ENCODE measurements around the gene PEX16. TPM values are rescaled to one million over a fixed set of nuclear protein-coding genes. Genes with fewer than 3 reads are reported as not detected.

The PEX16 gene
- total and polyA plus RNA-seq, 9 of the 15 experiments (the other 6 are each of a cell fraction or from before 2014, with no cell fraction given) = 1.5 to 43.9 (median 14.6) TPM

GRCh38 chr11:45918331-45918941, 759 bp upstream of the PEX16 start (continued):
- TF ChIP-seq, protein P1, sequence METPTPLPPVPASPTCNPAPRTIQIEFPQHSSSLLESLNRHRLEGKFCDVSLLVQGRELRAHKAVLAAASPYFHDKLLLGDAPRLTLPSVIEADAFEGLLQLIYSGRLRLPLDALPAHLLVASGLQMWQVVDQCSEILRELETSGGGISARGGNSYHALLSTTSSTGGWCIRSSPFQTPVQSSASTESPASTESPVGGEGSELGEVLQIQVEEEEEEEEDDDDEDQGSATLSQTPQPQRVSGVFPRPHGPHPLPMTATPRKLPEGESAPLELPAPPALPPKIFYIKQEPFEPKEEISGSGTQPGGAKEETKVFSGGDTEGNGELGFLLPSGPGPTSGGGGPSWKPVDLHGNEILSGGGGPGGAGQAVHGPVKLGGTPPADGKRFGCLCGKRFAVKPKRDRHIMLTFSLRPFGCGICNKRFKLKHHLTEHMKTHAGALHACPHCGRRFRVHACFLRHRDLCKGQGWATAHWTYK (CRISPR knock-in tag; IDR thresholded peaks at IDR 0.05) = no peak
- no peak for TF ChIP-seq XRCC4 (IDR thresholded peaks at IDR 0.05; ENCODE audit: extremely low read depth, insufficient read depth, insufficient read length)
- TF ChIP-seq BCL6 (CRISPR knock-in tag; IDR thresholded peaks at IDR 0.05) = no peak
- TF ChIP-seq NELFE (IDR thresholded peaks at IDR 0.05; ENCODE audit: insufficient read depth, insufficient read length) = no peak
- TF ChIP-seq, protein P2, sequence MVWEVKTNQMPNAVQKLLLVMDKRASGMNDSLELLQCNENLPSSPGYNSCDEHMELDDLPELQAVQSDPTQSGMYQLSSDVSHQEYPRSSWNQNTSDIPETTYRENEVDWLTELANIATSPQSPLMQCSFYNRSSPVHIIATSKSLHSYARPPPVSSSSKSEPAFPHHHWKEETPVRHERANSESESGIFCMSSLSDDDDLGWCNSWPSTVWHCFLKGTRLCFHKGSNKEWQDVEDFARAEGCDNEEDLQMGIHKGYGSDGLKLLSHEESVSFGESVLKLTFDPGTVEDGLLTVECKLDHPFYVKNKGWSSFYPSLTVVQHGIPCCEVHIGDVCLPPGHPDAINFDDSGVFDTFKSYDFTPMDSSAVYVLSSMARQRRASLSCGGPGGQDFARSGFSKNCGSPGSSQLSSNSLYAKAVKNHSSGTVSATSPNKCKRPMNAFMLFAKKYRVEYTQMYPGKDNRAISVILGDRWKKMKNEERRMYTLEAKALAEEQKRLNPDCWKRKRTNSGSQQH (CRISPR knock-in tag; IDR thresholded peaks at IDR 0.05) = no peak
- no peak for TF ChIP-seq ZNF449 (CRISPR knock-in tag; IDR thresholded peaks at IDR 0.05)
- no peak; a peak in 1 of 4 replicates for TF ChIP-seq HDAC1 (IDR thresholded peaks at IDR 0.05)
- no peak for TF ChIP-seq ZNF253 (CRISPR knock-in tag; conservative IDR thresholded peaks at IDR 0.05)
- no peak for TF ChIP-seq NFATC3 (IDR thresholded peaks at IDR 0.05)
- TF ChIP-seq FOXJ3 (CRISPR knock-in tag; IDR thresholded peaks at IDR 0.05) = no peak
- no peak for TF ChIP-seq SAFB (IDR thresholded peaks at IDR 0.05; ENCODE audit: borderline replicate concordance, low read depth, low read length)
- no peak for TF ChIP-seq COPS2 (conservative IDR thresholded peaks at IDR 0.05)
- TF ChIP-seq U2AF1 (optimal IDR thresholded peaks at IDR 0.05; ENCODE audit: low read depth, low read length) = no peak
- no peak for TF ChIP-seq TCFL5 (CRISPR knock-in tag; conservative IDR thresholded peaks at IDR 0.05)
- no peak for TF ChIP-seq MBD1 (CRISPR knock-in tag; IDR thresholded peaks at IDR 0.05)
- TF ChIP-seq, protein P3, sequence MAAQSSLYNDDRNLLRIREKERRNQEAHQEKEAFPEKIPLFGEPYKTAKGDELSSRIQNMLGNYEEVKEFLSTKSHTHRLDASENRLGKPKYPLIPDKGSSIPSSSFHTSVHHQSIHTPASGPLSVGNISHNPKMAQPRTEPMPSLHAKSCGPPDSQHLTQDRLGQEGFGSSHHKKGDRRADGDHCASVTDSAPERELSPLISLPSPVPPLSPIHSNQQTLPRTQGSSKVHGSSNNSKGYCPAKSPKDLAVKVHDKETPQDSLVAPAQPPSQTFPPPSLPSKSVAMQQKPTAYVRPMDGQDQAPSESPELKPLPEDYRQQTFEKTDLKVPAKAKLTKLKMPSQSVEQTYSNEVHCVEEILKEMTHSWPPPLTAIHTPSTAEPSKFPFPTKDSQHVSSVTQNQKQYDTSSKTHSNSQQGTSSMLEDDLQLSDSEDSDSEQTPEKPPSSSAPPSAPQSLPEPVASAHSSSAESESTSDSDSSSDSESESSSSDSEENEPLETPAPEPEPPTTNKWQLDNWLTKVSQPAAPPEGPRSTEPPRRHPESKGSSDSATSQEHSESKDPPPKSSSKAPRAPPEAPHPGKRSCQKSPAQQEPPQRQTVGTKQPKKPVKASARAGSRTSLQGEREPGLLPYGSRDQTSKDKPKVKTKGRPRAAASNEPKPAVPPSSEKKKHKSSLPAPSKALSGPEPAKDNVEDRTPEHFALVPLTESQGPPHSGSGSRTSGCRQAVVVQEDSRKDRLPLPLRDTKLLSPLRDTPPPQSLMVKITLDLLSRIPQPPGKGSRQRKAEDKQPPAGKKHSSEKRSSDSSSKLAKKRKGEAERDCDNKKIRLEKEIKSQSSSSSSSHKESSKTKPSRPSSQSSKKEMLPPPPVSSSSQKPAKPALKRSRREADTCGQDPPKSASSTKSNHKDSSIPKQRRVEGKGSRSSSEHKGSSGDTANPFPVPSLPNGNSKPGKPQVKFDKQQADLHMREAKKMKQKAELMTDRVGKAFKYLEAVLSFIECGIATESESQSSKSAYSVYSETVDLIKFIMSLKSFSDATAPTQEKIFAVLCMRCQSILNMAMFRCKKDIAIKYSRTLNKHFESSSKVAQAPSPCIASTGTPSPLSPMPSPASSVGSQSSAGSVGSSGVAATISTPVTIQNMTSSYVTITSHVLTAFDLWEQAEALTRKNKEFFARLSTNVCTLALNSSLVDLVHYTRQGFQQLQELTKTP (IDR thresholded peaks at IDR 0.05; ENCODE audit: low read depth in 1 of 2, partially characterized antibody in 2 of 2) = no peak
- no peak for TF ChIP-seq CREBBP (IDR thresholded peaks at IDR 0.05; ENCODE audit: low read depth, low read length)
- no peak for TF ChIP-seq ZBTB8A (IDR thresholded peaks at IDR 0.05; ENCODE audit: partially characterized antibody)
- no peak for TF ChIP-seq ZNF507 (tag; conservative IDR thresholded peaks at IDR 0.05)

Data from K562 (cell line).